H1 (cell line): Measurements from ENCODE around the gene RRM1. TPM values are rescaled to one million over a fixed set of nuclear protein-coding genes. Genes with fewer than 3 reads are reported as not detected.

Experiments
- CTCF ChIA-PET: fragments of 300-600 bp; sonication (Branson Sonifier 250); formaldehyde crosslinking; loops from one replicate; lab custom pipeline; 2021; ENCODE audit not compliant: partially characterized antibody; lab: Charles Lee
- POLR2A ChIA-PET: fragments of 300-600 bp; sonication (Branson Sonifier 250); formaldehyde crosslinking; loops from one replicate; lab custom pipeline; 2021; ENCODE audit warnings: inconsistent platforms; ENCODE audit not compliant: partially characterized antibody; lab: Charles Lee
- DNase-seq, 2 experiments: peaks; one replicate each; pipeline versions ENCODE4 v3.0.0 to v3.0.0-alpha.2; 2010 to 2022; ENCODE audit warnings: low spot score in 2 of 2, low read depth in 1 of 2, mixed read lengths in 1 of 2
- FAIRE-seq: peaks from 2 replicates; lab custom pipeline; 2011; peaks lifted over from hg19 to GRCh38; lab: Jason Lieb, UNC
- H2AFZ ChIP-seq: 2 replicates; pipeline ENCODE4 v1.8.1; 2012; ENCODE audit warnings: low read length, inconsistent platforms
- H2AK5ac ChIP-seq: 2 replicates; pipeline ENCODE4 v1.6.1; 2013; ENCODE audit warnings: low read depth, low read length
- H2BK120ac ChIP-seq: replicated peaks from 2 replicates; pipeline ENCODE3; 2013; ENCODE audit warnings: low read depth, low read length, inconsistent platforms
- H2BK12ac ChIP-seq: 2 replicates; pipeline ENCODE4 v1.6.1; 2013; ENCODE audit warnings: low read depth, low read length
- H2BK15ac ChIP-seq: 2 replicates; pipeline ENCODE4 v1.6.1; 2013; ENCODE audit warnings: low read length
- H2BK20ac ChIP-seq: 2 replicates; pipeline ENCODE4 v1.6.1; 2013; ENCODE audit warnings: low read length
- H2BK5ac ChIP-seq: 2 replicates; pipeline ENCODE4 v1.6.1; 2013; ENCODE audit warnings: low read depth, low read length
- H3K14ac ChIP-seq: 2 replicates; pipeline ENCODE4 v1.6.1; 2013; ENCODE audit warnings: inconsistent platforms; ENCODE audit not compliant: insufficient read length
- H3K18ac ChIP-seq: 2 replicates; pipeline ENCODE4 v1.6.1; 2013; ENCODE audit warnings: low read length; ENCODE audit errors: extremely low read depth
- H3K23ac ChIP-seq: 2 replicates; pipeline ENCODE4 v1.6.1; 2013; ENCODE audit warnings: inconsistent platforms; ENCODE audit not compliant: insufficient read length
- H3K23me2 ChIP-seq: 2 replicates; pipeline ENCODE4 v1.6.1; 2013; ENCODE audit warnings: low read depth, low read length
- H3K27ac ChIP-seq: 2 replicates; pipeline ENCODE4 v1.6.1; 2011; ENCODE audit warnings: low read depth, low read length, inconsistent platforms
- H3K27me3 ChIP-seq, 4 experiments: replicated peaks in 1 of 4; 1 replicate in 1 of 4; 2 replicates in 3 of 4; pipeline versions ENCODE4 v1.6.1 to v1.8.1; 2011 to 2013; ENCODE audit warnings: low read length in 3 of 4, mild to moderate bottlenecking in 3 of 4, inconsistent platforms in 2 of 4, mixed read lengths in 2 of 4, moderate library complexity in 1 of 4; ENCODE audit not compliant: control insufficient read depth in 3 of 4, insufficient read depth in 3 of 4; ENCODE audit errors: extremely low read depth in 1 of 4
- H3K36me3 ChIP-seq, 4 experiments: 2 replicates each; pipeline versions ENCODE4 v1.6.1 to v1.8.1; 2011 to 2013; ENCODE audit warnings: mild to moderate bottlenecking in 4 of 4, low read length in 3 of 4, moderate library complexity in 2 of 4, control low read depth in 1 of 4, inconsistent platforms in 1 of 4; ENCODE audit not compliant: insufficient read depth in 4 of 4, control insufficient read depth in 2 of 4
- H3K4ac ChIP-seq: replicated peaks from 2 replicates; pipeline ENCODE3; 2013; ENCODE audit warnings: low read length, low read depth, mixed read lengths, inconsistent platforms; ENCODE audit not compliant: insufficient read length
- H3K4me1 ChIP-seq, 4 experiments: replicated peaks in 1 of 4; 1 replicate in 1 of 4; 2 replicates in 3 of 4; pipeline versions ENCODE4 v1.6.1 to v1.8.1; 2011 to 2013; ENCODE audit warnings: low read length in 3 of 4, inconsistent platforms in 2 of 4, mixed read lengths in 1 of 4; ENCODE audit not compliant: insufficient read depth in 4 of 4, control insufficient read depth in 3 of 4
- H3K4me2 ChIP-seq, 2 experiments: 2 replicates each; pipeline versions ENCODE4 v1.6.1 to v1.8.1; 2011 to 2013; ENCODE audit warnings: low read depth in 2 of 2, low read length in 2 of 2, control low read depth in 1 of 2, inconsistent platforms in 1 of 2, mild to moderate bottlenecking in 1 of 2; ENCODE audit not compliant: insufficient read depth in 1 of 2
- H3K4me3 ChIP-seq, 4 experiments: fragments of 200-600, 300-600 bp in 1 of 4; sonication (generic), shearing (Covaris generic), sonication (Bioruptor Twin) in 1 of 4; 2 replicates each; pipeline versions ENCODE4 v1.5.1 to v1.8.1; 2011 to 2016; ENCODE audit warnings: low read length in 4 of 4, low read depth in 3 of 4, control low read depth in 2 of 4, inconsistent platforms in 2 of 4, mild to moderate bottlenecking in 2 of 4, mixed read lengths in 1 of 4, moderate library complexity in 1 of 4; ENCODE audit not compliant: insufficient read depth in 2 of 4; ENCODE audit errors: extremely low read depth in 1 of 4
- H3K56ac ChIP-seq: replicated peaks from 2 replicates; pipeline ENCODE3; 2013; ENCODE audit warnings: low read depth, mild to moderate bottlenecking, mixed read lengths, low read length, inconsistent platforms; ENCODE audit not compliant: insufficient read length
- H3K79me1 ChIP-seq: 2 replicates; pipeline ENCODE4 v1.6.1; 2013; ENCODE audit warnings: low read depth, low read length, control low read depth
- H3K79me2 ChIP-seq, 2 experiments: 2 replicates each; pipeline versions ENCODE4 v1.6.1 to v1.8.1; 2012 to 2013; ENCODE audit warnings: low read length in 2 of 2, mild to moderate bottlenecking in 2 of 2, inconsistent platforms in 1 of 2; ENCODE audit not compliant: insufficient read depth in 2 of 2, control insufficient read depth in 1 of 2
- H3K9ac ChIP-seq, 4 experiments: replicated peaks in 1 of 4; 1 replicate in 1 of 4; 2 replicates in 3 of 4; pipeline versions ENCODE4 v1.6.1 to v1.8.1; 2011 to 2013; ENCODE audit warnings: low read depth in 3 of 4, low read length in 3 of 4, control low read depth in 2 of 4, mild to moderate bottlenecking in 2 of 4, moderate library complexity in 2 of 4, inconsistent platforms in 1 of 4; ENCODE audit errors: extremely low read depth in 1 of 4
- H3K9me3 ChIP-seq, 2 experiments: 2 replicates each; pipeline versions ENCODE4 v1.6.1 to v1.8.1; 2012 to 2013; ENCODE audit warnings: mild to moderate bottlenecking in 2 of 2, moderate library complexity in 2 of 2, control low read depth in 1 of 2, inconsistent platforms in 1 of 2, low read depth in 1 of 2, low read length in 1 of 2, mixed read lengths in 1 of 2; ENCODE audit not compliant: insufficient read depth in 2 of 2
- H4K20me1 ChIP-seq, 2 experiments: replicated peaks in 1 of 2; 2 replicates each; pipeline versions ENCODE3 to v1.8.1; 2011 to 2013; ENCODE audit warnings: inconsistent platforms in 2 of 2, low read length in 2 of 2, mild to moderate bottlenecking in 1 of 2; ENCODE audit not compliant: insufficient read depth in 2 of 2, control insufficient read depth in 1 of 2
- H4K5ac ChIP-seq: 2 replicates; pipeline ENCODE4 v1.6.1; 2013; ENCODE audit warnings: low read length, low read depth, mixed read lengths, inconsistent platforms; ENCODE audit not compliant: insufficient read length
- H4K8ac ChIP-seq: 2 replicates; pipeline ENCODE4 v1.8.0; 2013; ENCODE audit warnings: mild to moderate bottlenecking, moderate library complexity, low read length, inconsistent platforms; ENCODE audit not compliant: insufficient read depth; ENCODE audit errors: extremely low read depth
- H4K91ac ChIP-seq: replicated peaks from 2 replicates; pipeline ENCODE3; 2013; ENCODE audit warnings: low read length, mixed read lengths, inconsistent platforms; ENCODE audit not compliant: insufficient read length
- BCL11A ChIP-seq, 2 experiments: IDR thresholded peaks; one replicate each; pipeline ENCODE4 v1.6.1; 2011; ENCODE audit warnings: low read depth in 2 of 2, low read length in 2 of 2, mild to moderate bottlenecking in 2 of 2
- SIN3A ChIP-seq, 2 experiments: IDR thresholded peaks in 1 of 2; conservative IDR thresholded peaks in 1 of 2; 2 replicates each; pipeline ENCODE4 v1.6.1; 2011 to 2012; ENCODE audit warnings: low read length in 2 of 2, improper control_type of control experiment in 1 of 2, low read depth in 1 of 2, mild to moderate bottlenecking in 1 of 2
- WGBS, 2 experiments: shearing (Covaris generic) in 1 of 2; methylation state at CpG; one replicate each; pipeline versions ENCODE4 v1.1.6 to v1.1.7; 2013 to 2015; ENCODE audit warnings: low lambda C conversion rate in 2 of 2, mixed read lengths in 2 of 2, inconsistent platforms in 1 of 2, low coverage in 1 of 2, missing lambda C conversion rate in 1 of 2; ENCODE audit not compliant: insufficient replicate concordance in 2 of 2, insufficient coverage in 1 of 2, insufficient read length in 1 of 2; ENCODE audit errors: extremely low coverage in 1 of 2, missing lambda C conversion rate in 1 of 2; 5-methylcytosine and 5-hydroxymethylcytosine counted together
- polyA plus RNA-seq, 7 experiments: library from polyadenylated mRNA; depleted of rRNA in 3 of 7; stranded (reverse) in 5 of 7; unstranded in 2 of 7; fragments of >200 nt in 5 of 7; fragments of 200-250 nt in 2 of 7; gene quantifications; 1 replicate in 5 of 7; 2 replicates in 1 of 7; 4 replicates in 1 of 7; pipeline versions ENCODE4 v1.2.1 to v1.2.3, GENCODE V29; 2011 to 2013; ENCODE audit warnings: missing spikeins in 2 of 7, mixed read lengths in 2 of 7
- total RNA-seq: library from RNA; stranded (reverse); fragmentation: NEBNext Ultra II Directional; extraction: Animal tissue kit (Norgen Biotek cat#: 25700); gene quantifications from 2 replicates; pipeline ENCODE4 v1.2.1, GENCODE V29; 2021

Gene RRM1
- total and polyA plus RNA-seq, 2 of the 8 experiments (the other 6 are each of a cell fraction or from before 2014, with no cell fraction given), result 63.6 to 126 TPM

- no peak for DNase-seq
- 41% methylated on average over 10 of the region's 10 CpGs; no CpG with 5 or more reads in 1 of the 2 experiments for WGBS, 2 experiments
- H3K27me3 ChIP-seq, result no peaks in the 10 kb centered on the region
- peak overlapping the region; percentile 95 to 99 for H3K4me2 ChIP-seq
- no peak for FAIRE-seq
- H2BK120ac ChIP-seq, result no peak overlapping the region
- no peak overlapping the region for H3K4ac ChIP-seq
- H2BK12ac ChIP-seq, result no peak overlapping the region
- peaks cover 0 to 49% of the 10 kb centered on the region in 2 experiments; a peak in 3 of 4 replicates for H3K79me2 ChIP-seq
- H3K27ac ChIP-seq, result no peak overlapping the region
- no peak overlapping the region for H3K56ac ChIP-seq
- H3K23ac ChIP-seq, result no peak overlapping the region
- peaks cover 0 to 3% (median 2%) of the 10 kb centered on the region in 4 experiments; a peak in 3 of 7 replicates for H3K4me1 ChIP-seq
- POLR2A ChIA-PET, result interaction anchor here (0.5 to 1.0 kb wide), 3 partner anchors 241 to 270 kb away, joined by 3 read pairs; no protein-coding TSS in a partner anchor
- peaks cover 1 to 4% of the 10 kb centered on the region in 2 experiments for H4K20me1 ChIP-seq
- peak overlapping the region; percentile 77 to 96 (median 89) for H3K9ac ChIP-seq
- peaks cover 4% of the 10 kb centered on the region; the same call in 1 of the 2 replicates for H3K23me2 ChIP-seq
- no peak overlapping the region for H3K18ac ChIP-seq
- H4K8ac ChIP-seq, result no peak overlapping the region
- TF ChIP-seq BCL11A (IDR thresholded peaks at IDR 0.05; ENCODE audit: low read depth in 2 of 2, low read length in 2 of 2) (no peak), SIN3A (conservative IDR thresholded peaks at IDR 0.05 in 1 of 2, IDR thresholded peaks at IDR 0.05 in 1 of 2; ENCODE audit: low read depth in 1 of 2, low read length in 2 of 2) (0 out of 4 replicates have a peak, but pooled peaks of 1 of the 2 experiments have one; percentile 15)
- TF ChIP-seq, all 59 proteins: peak for 1
- Histone ChIP-seq H3K9me3 (no peaks in the 10 kb centered on the region), H2BK15ac (no peak overlapping the region), H4K91ac (no peak overlapping the region), H3K14ac (no peak overlapping the region), H2BK20ac (no peak overlapping the region), H2AK5ac (no peak overlapping the region), H2BK5ac (no peak overlapping the region), H3K36me3 (no peaks in the 10 kb centered on the region; a peak in 1 of 8 replicates), H4K5ac (no peak overlapping the region), H3K4me3 (peak overlapping the region; percentile 74 to 92 (median 88)), H3K79me1 (peaks cover 2% of the 10 kb centered on the region; the same call in 1 of the 2 replicates), H2AFZ (no peak overlapping the region)
- CTCF ChIA-PET, result interaction anchor here (1.6 kb wide), 1 partner anchor 241 kb away, joined by 3 read pairs; no protein-coding TSS in a partner anchor
These were observed 1.1 kb downstream of the RRM1 start for GRCh38 chr11:4095509-4096230.
